Endothelial cell (in vitro differentiated cells): ENCODE measurements around the gene GDPGP1. TPM values are rescaled to one million over a fixed set of nuclear protein-coding genes. Genes with fewer than 3 reads are reported as not detected.

Source experiments
- DNase-seq: peaks from one replicate; pipeline ENCODE4 v3.0.0; 2021; ENCODE audit warnings: low spot score
- H3K27ac Mint-ChIP-seq: one replicate; pipeline ENCODE4 v1.8.0; 2021; ENCODE audit warnings: mixed read lengths, inconsistent platforms; ENCODE audit not compliant: unreplicated experiment
- H3K27me3 Mint-ChIP-seq: one replicate; pipeline ENCODE4 v1.8.0; 2021; ENCODE audit warnings: mild to moderate bottlenecking, moderate library complexity, mixed read lengths, inconsistent platforms; ENCODE audit not compliant: unreplicated experiment
- H3K36me3 Mint-ChIP-seq: one replicate; pipeline ENCODE4 v1.8.0; 2021; ENCODE audit warnings: mild to moderate bottlenecking, low read depth, mixed read lengths, inconsistent platforms; ENCODE audit not compliant: unreplicated experiment
- H3K4me1 Mint-ChIP-seq: one replicate; pipeline ENCODE4 v1.8.0; 2021; ENCODE audit warnings: mild to moderate bottlenecking, mixed read lengths, inconsistent platforms; ENCODE audit not compliant: unreplicated experiment
- H3K4me3 Mint-ChIP-seq: one replicate; pipeline ENCODE4 v1.8.0; 2021; ENCODE audit warnings: mild to moderate bottlenecking, mixed read lengths, inconsistent platforms; ENCODE audit not compliant: unreplicated experiment
- H3K9me3 Mint-ChIP-seq: one replicate; pipeline ENCODE4 v1.8.0; 2021; ENCODE audit warnings: mixed read lengths, inconsistent platforms; ENCODE audit not compliant: unreplicated experiment
- CTCF ChIP-seq: fragments of 200-600 bp; sonication (generic); IDR thresholded peaks from one replicate; pipeline ENCODE4 v1.5.0; 2021; ENCODE audit warnings: antibody characterized with exemption; ENCODE audit not compliant: unreplicated experiment
- total RNA-seq: library from RNA; stranded (reverse); fragmentation: NEBNext Ultra II Directional; extraction: Animal tissue kit (Norgen Biotek cat#: 25700); gene quantifications from one replicate; pipeline ENCODE4 v1.2.1, GENCODE V29; 2021; ENCODE audit not compliant: unreplicated experiment

GDPGP1 gene
- total RNA-seq, 1 donor from 2014 or later, result 7.7 TPM

GRCh38 chr15:90201130-90201943 is 32.7 kb upstream of the GDPGP1 start, which contains the start of gene SEMA4B:
TSS of gene SEMA4B (plus strand) at chr15:90201330. CDS start at chr15:90201579, 249 bp downstream.
- H3K27ac Mint-ChIP-seq, result no peak within 1 kb of the TSS
- peak within 1 kb of the TSS; percentile 95 for H3K4me3 Mint-ChIP-seq

GRCh38 chr15:90201944-90202375 is 32.0 kb upstream of the GDPGP1 start:
- Mint-ChIP-seq H3K4me3 (peak overlapping the region; percentile 92), H3K9me3 (no peaks in the 10 kb centered on the region), H3K27ac (no peak overlapping the region), H3K36me3 (peaks cover 5% of the 10 kb centered on the region), H3K4me1 (peaks cover 9% of the 10 kb centered on the region), H3K27me3 (peaks cover 7% of the 10 kb centered on the region)
- DNase-seq, result no peak
- no peak for TF ChIP-seq CTCF

More at GRCh38 chr15:90201130-90201943, 32.7 kb upstream of the GDPGP1 start, which contains the start of gene SEMA4B:
- TF ChIP-seq CTCF, result no peak
- Mint-ChIP-seq H3K9me3 (no peaks in the 10 kb centered on the region), H3K36me3 (peaks cover 5% of the 10 kb centered on the region), H3K4me1 (peaks cover 9% of the 10 kb centered on the region), H3K27me3 (peaks cover 7% of the 10 kb centered on the region)
- DNase-seq, result peak; percentile 57

- no peak overlapping the region for H3K27ac Mint-ChIP-seq
- H3K9me3 Mint-ChIP-seq, result no peaks in the 10 kb centered on the region
- no peak for DNase-seq
- H3K4me1 Mint-ChIP-seq, result peaks cover 9% of the 10 kb centered on the region
- peaks cover 5% of the 10 kb centered on the region for H3K36me3 Mint-ChIP-seq
- peaks cover 7% of the 10 kb centered on the region for H3K27me3 Mint-ChIP-seq
- no peak for TF ChIP-seq CTCF
- peak overlapping the region; percentile 92 for H3K4me3 Mint-ChIP-seq
Measured at GRCh38 chr15:90202929-90203328, 31.1 kb upstream of the GDPGP1 start.

GRCh38 chr15:90203473-90203872 is 30.5 kb upstream of the GDPGP1 start:
- peaks cover 9% of the 10 kb centered on the region for H3K4me1 Mint-ChIP-seq
- no peak for TF ChIP-seq CTCF
- H3K36me3 Mint-ChIP-seq, result peaks cover 5% of the 10 kb centered on the region
- peak overlapping the region; percentile 92 for H3K4me3 Mint-ChIP-seq
- H3K27me3 Mint-ChIP-seq, result peaks cover 7% of the 10 kb centered on the region
- H3K9me3 Mint-ChIP-seq, result no peaks in the 10 kb centered on the region
- H3K27ac Mint-ChIP-seq, result no peak overlapping the region
- no peak for DNase-seq

GRCh38 chr15:90203922-90204321 is 30.1 kb upstream of the GDPGP1 start:
- DNase-seq, result no peak
- Mint-ChIP-seq H3K27ac (no peak overlapping the region), H3K9me3 (no peaks in the 10 kb centered on the region), H3K36me3 (peaks cover 5% of the 10 kb centered on the region), H3K27me3 (peaks cover 7% of the 10 kb centered on the region), H3K4me1 (peaks cover 9% of the 10 kb centered on the region), H3K4me3 (no peak overlapping the region)
- TF ChIP-seq CTCF, result no peak
